ENCODE results near the gene KRTAP27-1. TPM values are rescaled to one million over a fixed set of nuclear protein-coding genes. Genes with fewer than 3 reads are reported as not detected.

Gene KRTAP27-1
- polyA plus RNA-seq (2011; rRNA removed): not detected in 2 replicates
- not detected in 2 replicates for polyA minus RNA-seq (2011; rRNA and poly(A)+ RNA removed)

DNA sequence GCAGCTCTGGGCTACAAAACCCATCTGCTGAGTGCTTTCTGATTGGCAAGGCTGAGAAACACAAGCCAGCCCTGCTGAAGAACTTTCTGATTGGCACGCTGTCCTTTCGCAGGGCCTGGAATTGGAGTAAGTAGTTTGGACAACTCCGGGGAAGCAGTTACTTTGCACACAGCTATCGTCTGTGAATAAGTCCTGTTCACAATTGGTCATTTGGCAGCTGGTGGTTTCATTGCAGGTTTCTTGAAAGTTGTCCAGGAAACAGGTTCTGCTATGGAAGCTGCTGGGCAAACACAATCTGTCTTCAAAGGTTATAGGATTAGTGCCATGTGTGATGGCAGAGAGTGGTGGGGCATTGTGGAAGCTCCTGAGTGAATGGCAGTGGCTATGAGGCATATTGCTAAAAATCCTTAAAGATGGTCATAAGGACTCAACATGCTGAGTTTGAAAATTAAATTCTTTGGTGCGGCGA is at the start of gene KRTAP27-1:
Gene KRTAP27-1, minus strand, starts transcription at position 419 of the 469 bp plus-strand sequence. Its CDS starts 26 bp downstream, at position 393.
- no peaks in the 10 kb centered on the region for H3K27me3 ChIP-seq (ENCODE audit: control insufficient read depth, insufficient read depth, low read length)
- POLR2A ChIA-PET: no interaction called here
- DNase-seq (ENCODE audit: low read depth, low spot score): no peak
- H3K4me3 ChIP-seq (ENCODE audit: low read depth, low read length): no peak within 1 kb of the TSS
- no peak within 1 kb of the TSS for H3K27ac ChIP-seq (ENCODE audit: low read depth, low read length)
- no peak for TF ChIP-seq CTCF (IDR thresholded peaks at IDR 0.05; ENCODE audit: low read depth, low read length)
- H3K9me3 ChIP-seq (ENCODE audit: control insufficient read depth, insufficient read depth, low read length): peaks cover 18% of the 10 kb centered on the region
- CTCF ChIA-PET: no interaction called here

DNA sequence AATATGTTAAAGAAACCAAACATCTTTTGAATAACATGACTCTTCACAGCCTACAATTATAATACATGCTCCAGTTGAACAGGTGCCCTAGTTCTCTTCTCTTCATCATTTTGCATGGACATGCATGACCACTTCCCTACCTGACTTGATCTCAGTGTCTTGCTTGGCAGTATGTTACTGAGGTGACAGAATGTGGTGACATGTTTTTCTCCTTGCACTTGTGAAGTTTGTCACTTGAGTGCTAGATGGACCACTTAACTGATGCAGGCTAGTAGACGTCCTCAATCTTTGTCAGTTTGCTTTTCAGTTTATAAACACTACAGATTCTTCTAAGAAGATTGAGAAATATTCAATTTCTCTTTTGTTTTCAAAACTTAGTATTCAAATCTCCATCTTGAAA is 44.7 kb upstream of the KRTAP27-1 start:
- Histone ChIP-seq H3K9me3 (ENCODE audit: control insufficient read depth, insufficient read depth, low read length) (peaks cover 12% of the 10 kb centered on the region), H3K4me3 (ENCODE audit: low read depth, low read length) (no peak overlapping the region), H3K27ac (ENCODE audit: low read depth, low read length) (no peak overlapping the region), H3K27me3 (ENCODE audit: control insufficient read depth, insufficient read depth, low read length) (no peaks in the 10 kb centered on the region)
- DNase-seq (ENCODE audit: low read depth, low spot score): no peak
- CTCF ChIA-PET: no interaction called here
- TF ChIP-seq CTCF (IDR thresholded peaks at IDR 0.05; ENCODE audit: low read depth, low read length): no peak
- POLR2A ChIA-PET: no interaction called here

DNA sequence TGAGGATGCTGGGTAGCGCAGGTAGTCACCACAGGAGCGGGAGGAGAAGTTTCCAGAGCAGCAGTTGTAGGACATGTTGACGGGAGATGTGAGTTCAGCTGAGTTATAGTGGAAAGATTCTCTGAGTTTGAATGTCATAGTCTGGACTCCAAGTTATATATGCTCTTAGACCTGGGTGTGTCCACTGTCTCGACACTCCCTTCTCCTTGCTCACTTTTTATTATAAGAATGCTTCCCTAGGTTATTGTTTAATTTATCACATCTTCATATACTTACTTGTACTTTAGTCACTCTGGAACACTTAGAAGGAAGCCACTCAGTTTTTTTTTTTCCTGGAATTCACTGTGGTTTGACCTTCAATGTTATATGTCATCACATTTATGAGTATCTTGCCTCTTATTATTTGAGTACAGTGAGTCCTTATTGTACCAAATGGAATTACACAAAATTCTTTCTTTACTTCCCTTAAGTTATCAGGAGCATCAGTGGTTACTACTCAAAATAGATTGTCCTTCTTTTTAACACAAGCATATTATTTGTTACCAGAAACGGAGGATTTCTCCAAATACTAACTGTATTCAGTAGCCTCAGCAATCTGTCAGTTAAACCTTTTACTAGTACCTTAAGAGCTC is 34.8 kb upstream of the KRTAP27-1 start, which contains the start of gene KRTAP13-2:
Gene KRTAP13-2, minus strand, starts transcription at position 133 of the 632 bp plus-strand sequence. Its CDS starts 58 bp downstream, at position 75.
- peaks cover 13% of the 10 kb centered on the region for H3K9me3 ChIP-seq (ENCODE audit: control insufficient read depth, insufficient read depth, low read length)
- POLR2A ChIA-PET: no interaction called here
- no peak for DNase-seq (ENCODE audit: low read depth, low spot score)
- no peak within 1 kb of the TSS for H3K4me3 ChIP-seq (ENCODE audit: low read depth, low read length)
- no peak within 1 kb of the TSS for H3K27ac ChIP-seq (ENCODE audit: low read depth, low read length)
- TF ChIP-seq CTCF (IDR thresholded peaks at IDR 0.05; ENCODE audit: low read depth, low read length): no peak
- H3K27me3 ChIP-seq (ENCODE audit: control insufficient read depth, insufficient read depth, low read length): no peaks in the 10 kb centered on the region
- CTCF ChIA-PET: no interaction called here

GRCh38 chr21:30355906-30356305 is 18.4 kb upstream of the KRTAP27-1 start:
- DNase-seq (ENCODE audit: low read depth, low spot score): no peak
- TF ChIP-seq CTCF (IDR thresholded peaks at IDR 0.05; ENCODE audit: low read depth, low read length): no peak
- H3K27ac ChIP-seq (ENCODE audit: low read depth, low read length): no peak overlapping the region
- H3K27me3 ChIP-seq (ENCODE audit: control insufficient read depth, insufficient read depth, low read length): no peaks in the 10 kb centered on the region
- H3K9me3 ChIP-seq (ENCODE audit: control insufficient read depth, insufficient read depth, low read length): peaks cover 4% of the 10 kb centered on the region; the same call in 1 of the 2 replicates
- H3K4me3 ChIP-seq (ENCODE audit: low read depth, low read length): no peak overlapping the region
- ChIA-PET CTCF (no interaction called here), POLR2A (no interaction called here)

DNA sequence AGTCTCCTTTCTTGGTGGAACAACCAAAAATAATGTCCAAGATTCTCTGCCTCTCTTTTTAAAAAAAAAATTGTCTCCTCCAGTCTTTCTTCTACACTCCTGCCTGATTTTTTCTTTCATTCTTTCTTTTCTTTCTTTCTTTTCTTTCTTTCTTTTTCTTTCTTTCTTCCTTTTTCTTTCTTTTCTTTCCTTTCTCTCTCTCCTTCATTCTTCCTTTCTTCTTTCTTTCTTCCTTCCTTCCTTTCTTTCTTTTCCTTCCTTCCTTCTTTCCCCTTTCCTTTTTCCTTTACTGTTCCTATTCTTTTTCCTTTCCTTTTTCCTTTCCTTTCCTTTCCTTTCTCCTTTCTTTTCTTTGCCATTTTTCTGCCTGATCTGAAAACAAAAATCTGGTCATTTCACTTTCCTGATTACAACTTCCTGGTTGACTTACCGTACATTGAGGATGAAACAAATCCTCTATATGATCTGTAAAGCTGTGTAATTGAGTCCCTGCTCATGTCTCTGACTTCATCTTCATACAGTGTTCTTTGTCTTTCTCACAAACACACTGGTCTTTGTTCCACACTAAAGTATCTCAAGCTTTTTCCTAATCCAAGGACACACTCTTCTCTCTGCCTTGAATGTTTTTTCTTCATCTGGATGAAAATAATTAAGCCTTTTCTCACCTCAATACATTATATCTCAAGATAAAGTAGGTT is 17.0 kb upstream of the KRTAP27-1 start:
- H3K4me3 ChIP-seq (ENCODE audit: low read depth, low read length): no peak overlapping the region
- CTCF ChIA-PET: no interaction called here
- no peak overlapping the region for H3K27ac ChIP-seq (ENCODE audit: low read depth, low read length)
- POLR2A ChIA-PET: no interaction called here
- TF ChIP-seq CTCF (IDR thresholded peaks at IDR 0.05; ENCODE audit: low read depth, low read length): no peak
- no peak for DNase-seq (ENCODE audit: low read depth, low spot score)
- H3K9me3 ChIP-seq (ENCODE audit: control insufficient read depth, insufficient read depth, low read length): peaks cover 4% of the 10 kb centered on the region; the same call in 1 of the 2 replicates
- H3K27me3 ChIP-seq (ENCODE audit: control insufficient read depth, insufficient read depth, low read length): no peaks in the 10 kb centered on the region
